HG02678 (cell line): ENCODE results near the gene SAT2.

ENCODE experiments used
- ATAC-seq: cut with Tn5 transposase; IDR thresholded peaks from one replicate; pipeline ENCODE4 v1.9.1; 2021; ENCODE audit warnings: mild to moderate bottlenecking, moderate library complexity; ENCODE audit not compliant: unreplicated experiment

Gene SAT2

DNA sequence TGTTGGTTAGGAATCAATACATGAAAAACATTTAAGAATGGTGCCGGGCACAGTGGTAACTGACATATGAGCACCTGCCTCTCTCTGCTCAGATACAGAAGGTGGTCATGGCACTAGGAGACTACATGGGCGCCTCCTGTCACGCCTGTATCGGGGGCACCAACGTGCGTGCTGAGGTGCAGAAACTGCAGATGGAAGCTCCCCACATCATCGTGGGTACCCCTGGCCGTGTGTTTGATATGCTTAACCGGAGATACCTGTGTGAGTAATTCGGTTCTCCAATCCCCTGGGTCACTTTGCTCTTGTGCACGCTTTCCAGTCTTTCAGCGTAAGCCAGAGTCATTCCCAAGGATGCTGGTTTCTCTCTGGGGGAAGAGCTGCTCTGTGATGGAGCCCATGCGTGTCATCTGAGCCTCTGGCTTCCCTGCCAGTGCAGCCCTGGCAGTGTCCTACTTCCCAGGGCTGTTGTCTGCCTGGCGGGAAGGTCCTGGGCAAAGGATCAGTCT is 51.1 kb downstream of the SAT2 start:
- ATAC-seq: no peak
